Measurements from ENCODE around the gene TFEC. TPM values are rescaled to one million over a fixed set of nuclear protein-coding genes. Genes with fewer than 3 reads are reported as not detected.

The TFEC gene
- total and polyA plus RNA-seq, 2 experiments from 2014 or later, result not detected

GRCh38 chr7:116018731-116019130, 11.8 kb downstream of the TFEC start (continued):
- TF ChIP-seq ZNF462 (CRISPR knock-in tag; IDR thresholded peaks at IDR 0.05) (no peak), CREB1 (CRISPR knock-in tag; IDR thresholded peaks at IDR 0.05; ENCODE audit: low read depth) (no peak)

- Mint-ChIP-seq H3K36me3 (ENCODE audit: low read depth) (no peaks in the 10 kb centered on the region; the same call in 2 of the 3 replicates), H3K27ac (no peak overlapping the region), H3K27me3 (ENCODE audit: insufficient read depth, low read depth, poor library complexity) (peaks cover 2% of the 10 kb centered on the region), H3K9me3 (no peaks in the 10 kb centered on the region; the same call in 2 of the 3 replicates), H3K4me3 (no peak overlapping the region), H3K4me1 (peaks cover 3% of the 10 kb centered on the region; the same call in 2 of the 3 replicates)
- Histone ChIP-seq H3K9me2 (ENCODE audit: insufficient read depth) (peaks cover 4% of the 10 kb centered on the region; the same call in 1 of the 2 replicates), H3K4me2 (no peak overlapping the region), H3K27me3 (ENCODE audit: insufficient read depth) (no peaks in the 10 kb centered on the region), H2AFZ (no peak overlapping the region), H3K4me1 (ENCODE audit: insufficient read depth) (no peaks in the 10 kb centered on the region), H3K36me3 (ENCODE audit: insufficient read depth) (no peaks in the 10 kb centered on the region), H3K4me3 (no peak overlapping the region), H4K20me1 (replicated peaks; ENCODE audit: insufficient read depth) (no peaks in the 10 kb centered on the region), H3K79me2 (replicated peaks; ENCODE audit: insufficient read depth) (no peaks in the 10 kb centered on the region), H3K27ac (ENCODE audit: low read depth) (no peak overlapping the region), H3F3A (replicated peaks; ENCODE audit: low read depth) (no peaks in the 10 kb centered on the region)
- ATAC-seq (no peak), DNase-seq (ENCODE audit: low spot score) (no peak)
- no peak for TF ChIP-seq JUNB (IDR thresholded peaks at IDR 0.05; ENCODE audit: unreplicated experiment)
- no peak for TF ChIP-seq ETS1 (IDR thresholded peaks at IDR 0.05)
- no peak for TF ChIP-seq CTCF (conservative IDR thresholded peaks at IDR 0.05; ENCODE audit: low read depth in 2 of 2)
- no peak for TF ChIP-seq EZH2 (IDR thresholded peaks at IDR 0.05; ENCODE audit: low read depth, unreplicated experiment)
- TF ChIP-seq NANOG (IDR thresholded peaks at IDR 0.05; ENCODE audit: borderline replicate concordance), result no peak
- TF ChIP-seq REST (IDR thresholded peaks at IDR 0.05; ENCODE audit: unreplicated experiment), result no peak
- TF ChIP-seq CREB1 (CRISPR knock-in tag; IDR thresholded peaks at IDR 0.05; ENCODE audit: low read depth), result no peak
- no peak for TF ChIP-seq STAT1 (IDR thresholded peaks at IDR 0.05; ENCODE audit: unreplicated experiment)
These were observed 16.9 kb downstream of the TFEC start for GRCh38 chr7:116013675-116014074.

All from GM23338 (cell line).